Endometrial microvascular endothelial cells (primary cell): ENCODE measurements around the gene AKAP17A. TPM values are rescaled to one million over a fixed set of nuclear protein-coding genes. Genes with fewer than 3 reads are reported as not detected.
"Not testable (repeated sequence)": the region's sequence is repeated elsewhere in the genome, so short reads cannot be mapped to it uniquely, and the experiment has no call there.

Experiments
- in situ Hi-C: cut with HindIII; loops from 2 replicates; pipeline ENCODE4 v1.10.0; 2017; ENCODE audit warnings: low sequenced_read_pairs, low pct_unique_long_range_greater_than_20kb; ENCODE audit errors: inconsistent ontology term
- total RNA-seq: library from RNA; depleted of rRNA; stranded (reverse); fragments of >200 nt; gene quantifications from one replicate; pipeline ENCODE4 v1.2.3, GENCODE V29; 2015; ENCODE audit errors: inconsistent ontology term

AKAP17A gene, protein sequence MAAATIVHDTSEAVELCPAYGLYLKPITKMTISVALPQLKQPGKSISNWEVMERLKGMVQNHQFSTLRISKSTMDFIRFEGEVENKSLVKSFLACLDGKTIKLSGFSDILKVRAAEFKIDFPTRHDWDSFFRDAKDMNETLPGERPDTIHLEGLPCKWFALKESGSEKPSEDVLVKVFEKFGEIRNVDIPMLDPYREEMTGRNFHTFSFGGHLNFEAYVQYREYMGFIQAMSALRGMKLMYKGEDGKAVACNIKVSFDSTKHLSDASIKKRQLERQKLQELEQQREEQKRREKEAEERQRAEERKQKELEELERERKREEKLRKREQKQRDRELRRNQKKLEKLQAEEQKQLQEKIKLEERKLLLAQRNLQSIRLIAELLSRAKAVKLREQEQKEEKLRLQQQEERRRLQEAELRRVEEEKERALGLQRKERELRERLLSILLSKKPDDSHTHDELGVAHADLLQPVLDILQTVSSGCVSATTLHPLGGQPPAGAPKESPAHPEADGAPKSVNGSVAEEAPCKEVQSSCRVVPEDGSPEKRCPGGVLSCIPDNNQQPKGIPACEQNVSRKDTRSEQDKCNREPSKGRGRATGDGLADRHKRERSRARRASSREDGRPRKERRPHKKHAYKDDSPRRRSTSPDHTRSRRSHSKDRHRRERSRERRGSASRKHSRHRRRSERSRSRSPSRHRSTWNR
- total RNA-seq: 26.2 TPM

DNA sequence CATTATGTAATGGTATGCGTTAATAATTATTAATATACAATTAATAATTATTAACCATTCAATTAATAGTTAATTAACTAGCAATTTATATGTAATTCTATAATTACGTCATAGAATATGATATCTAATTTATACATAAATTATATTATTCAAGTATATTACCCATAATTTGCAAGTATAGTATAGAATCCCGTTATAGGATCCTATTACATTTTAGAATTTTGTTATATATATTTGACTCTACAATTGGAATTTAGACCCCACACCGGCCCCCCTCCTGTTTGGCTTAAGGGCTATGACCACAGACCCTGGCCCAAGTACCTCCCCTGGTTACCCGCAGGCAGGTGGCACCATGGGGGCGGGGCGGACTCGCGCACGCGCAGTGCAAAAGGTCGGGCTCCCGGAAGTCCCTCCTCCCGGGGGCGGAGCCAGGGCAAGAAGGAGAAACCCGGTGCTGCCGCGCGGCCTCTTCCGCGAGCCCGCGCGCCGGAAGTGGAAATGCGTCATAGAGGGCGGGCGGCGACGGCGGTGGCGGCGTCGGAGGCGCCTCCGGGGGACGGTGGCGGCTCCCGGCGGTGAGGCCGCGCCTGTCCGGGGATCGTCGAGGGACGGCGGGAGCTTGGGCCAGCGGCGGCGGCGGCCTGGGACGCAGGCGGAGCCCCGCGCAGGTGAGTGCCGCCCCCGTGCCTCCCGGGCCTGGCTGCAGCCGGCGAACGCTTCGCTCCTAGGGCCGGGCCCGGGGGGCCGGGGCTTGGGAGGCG, at the start of gene AKAP17A:
AKAP17A (plus strand) TSS at position 503 of the 761 bp plus-strand sequence. CDS start 1,859 bp downstream, outside the sequence.
- in situ Hi-C loops: no loop called here

GRCh38 chrX:1542994-1543725, 48.2 kb upstream of the AKAP17A start:
- in situ Hi-C loops: no loop called here

GRCh38 chrX:1545776-1546408, 45.5 kb upstream of the AKAP17A start:
- in situ Hi-C loops: no loop called here

DNA sequence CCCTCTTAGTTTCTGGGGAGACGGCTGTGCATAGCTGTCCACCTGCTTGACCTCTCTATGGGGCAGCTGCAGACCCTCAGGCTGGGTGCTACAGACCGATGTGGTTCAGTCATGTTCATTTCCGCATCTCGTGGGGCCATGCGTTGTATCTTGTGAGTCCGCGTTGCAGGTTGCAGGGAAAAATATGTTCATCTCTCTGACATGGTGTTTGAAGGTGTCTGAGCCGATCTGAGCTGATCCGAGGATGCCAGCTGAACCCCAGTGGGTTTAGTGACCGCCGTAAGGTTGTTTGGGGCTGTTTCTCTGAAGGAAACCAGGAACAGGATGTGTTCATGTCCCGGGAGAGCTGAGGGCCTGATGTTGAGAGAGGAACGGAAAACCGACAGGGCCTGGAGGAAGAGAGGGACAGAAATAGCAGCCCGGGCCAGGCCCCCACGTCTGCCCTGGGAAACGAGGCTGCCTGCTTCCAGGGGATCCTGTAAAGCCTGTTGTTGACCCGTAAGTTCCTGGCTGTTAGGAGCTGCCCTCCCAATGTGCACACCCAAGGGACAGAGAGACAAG, 44.6 kb upstream of the AKAP17A start:
- in situ Hi-C loops: no loop called here

- in situ Hi-C loops: no loop called here
Measured at GRCh38 chrX:1551959-1552546, 39.4 kb upstream of the AKAP17A start.

GRCh38 chrX:1554469-1555210, 36.8 kb upstream of the AKAP17A start:
- in situ Hi-C loops: no loop called here

GRCh38 chrX:1555370-1555769, 36.0 kb upstream of the AKAP17A start:
- in situ Hi-C loops: no loop called here

DNA sequence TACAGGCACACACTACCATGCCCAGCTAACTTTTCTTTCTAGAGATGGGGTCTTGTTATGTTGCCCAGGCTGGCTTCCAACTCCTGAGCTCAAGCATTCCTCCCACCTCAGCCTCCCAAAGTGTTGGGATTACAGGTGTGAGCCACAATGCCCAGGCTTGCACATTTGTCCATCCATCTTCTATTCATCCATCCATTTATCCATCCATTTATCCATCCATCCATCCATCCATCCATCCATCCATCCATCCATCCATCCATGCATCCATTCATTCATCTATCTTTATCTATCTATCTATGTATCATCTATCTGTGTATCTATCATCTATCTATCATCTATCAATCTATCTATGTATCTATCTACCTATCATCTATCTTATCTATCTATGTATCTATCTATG, 34.0 kb upstream of the AKAP17A start:
- in situ Hi-C loops: not testable (repeated sequence)

GRCh38 chrX:1558761-1559468, 32.5 kb upstream of the AKAP17A start:
- in situ Hi-C loops: no loop called here

DNA sequence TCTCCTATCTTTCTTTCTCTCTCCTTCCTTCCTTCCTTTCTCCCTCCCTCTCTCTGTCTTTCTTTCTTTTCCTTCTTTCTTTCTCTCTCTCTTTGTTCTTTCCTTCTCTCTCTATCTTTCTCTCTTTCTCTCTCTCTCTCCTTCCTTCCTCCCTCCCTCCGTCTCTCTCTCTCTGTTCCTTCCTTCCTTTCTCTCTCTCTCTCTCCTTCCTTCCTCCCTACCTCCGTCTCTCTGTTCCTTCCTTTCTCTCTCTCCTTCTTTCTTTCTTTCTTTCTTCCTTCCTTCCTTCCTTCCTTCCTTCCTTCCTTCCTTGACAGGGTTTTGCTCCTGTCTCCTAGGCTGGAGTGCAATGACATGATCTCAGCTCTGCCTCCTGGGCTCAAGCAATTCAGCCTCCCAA, 30.2 kb upstream of the AKAP17A start:
- in situ Hi-C loops: no loop called here

DNA sequence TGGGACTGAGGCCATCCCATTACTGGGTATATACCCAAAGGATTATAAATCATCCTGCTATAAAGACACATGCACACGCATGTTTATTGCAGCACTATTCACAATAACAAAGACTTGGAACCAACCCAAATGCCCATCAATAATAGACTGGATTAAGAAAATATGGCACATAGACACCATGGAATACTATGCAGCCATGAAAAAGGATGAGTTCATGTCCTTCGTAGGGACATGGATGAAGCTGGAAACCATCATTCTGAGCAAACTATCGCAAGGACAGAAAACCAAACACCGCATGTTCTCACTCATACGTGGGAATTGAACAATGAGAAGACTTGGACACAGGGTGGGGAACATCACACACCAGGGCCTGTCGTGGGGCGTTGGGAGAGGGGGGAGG, 27.3 kb upstream of the AKAP17A start:
- in situ Hi-C loops: not testable (repeated sequence)

GRCh38 chrX:1564750-1565683, 26.4 kb upstream of the AKAP17A start:
- in situ Hi-C loops: no loop called here

GRCh38 chrX:1574181-1574580, 17.2 kb upstream of the AKAP17A start:
- in situ Hi-C loops: not testable (repeated sequence)

DNA sequence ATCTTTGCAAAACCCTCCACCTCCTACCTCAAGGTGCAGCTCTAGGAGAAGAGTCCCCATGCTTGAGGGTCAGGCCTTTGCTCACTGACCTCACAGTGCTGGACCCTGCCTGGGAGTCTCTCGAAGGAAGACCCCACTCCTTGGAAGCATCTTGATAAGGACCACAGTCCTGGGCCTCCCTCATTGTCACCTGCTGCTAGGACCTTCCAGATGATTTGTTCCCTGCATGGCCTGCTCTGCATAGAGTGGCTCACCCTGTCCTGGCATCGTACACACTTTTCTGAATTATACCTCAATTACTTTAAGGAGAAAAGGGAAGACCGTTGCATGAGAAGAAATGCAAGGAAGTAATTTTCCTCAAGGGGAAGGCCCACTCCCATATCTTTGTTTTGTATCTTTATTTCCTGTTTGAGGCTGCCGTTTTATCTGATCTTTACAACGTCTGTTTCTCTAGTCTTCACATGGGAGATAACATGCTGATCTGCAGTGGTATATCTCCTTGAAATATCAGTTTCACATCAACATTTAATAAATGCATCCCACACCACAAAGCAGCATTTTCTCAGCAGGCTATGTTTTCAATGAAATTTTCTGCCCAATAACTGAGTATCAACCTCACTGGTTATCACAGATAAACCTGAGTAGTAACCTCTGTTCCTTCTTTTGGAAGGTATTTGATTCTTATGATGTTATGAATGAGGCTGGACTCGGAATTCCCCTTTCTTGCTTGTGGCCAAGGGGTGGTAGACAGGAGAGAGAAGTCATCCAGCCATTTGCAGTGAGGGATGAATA, 15.0 kb upstream of the AKAP17A start:
- in situ Hi-C loops: no loop called here

- in situ Hi-C loops: no loop called here
Measured at GRCh38 chrX:1577845-1578244, 13.6 kb upstream of the AKAP17A start.
